Measurements from ENCODE around the gene SLF2.
A peak's percentile ranks its signal among the peaks of the same experiment; 100 is the strongest.

Gene SLF2, protein sequence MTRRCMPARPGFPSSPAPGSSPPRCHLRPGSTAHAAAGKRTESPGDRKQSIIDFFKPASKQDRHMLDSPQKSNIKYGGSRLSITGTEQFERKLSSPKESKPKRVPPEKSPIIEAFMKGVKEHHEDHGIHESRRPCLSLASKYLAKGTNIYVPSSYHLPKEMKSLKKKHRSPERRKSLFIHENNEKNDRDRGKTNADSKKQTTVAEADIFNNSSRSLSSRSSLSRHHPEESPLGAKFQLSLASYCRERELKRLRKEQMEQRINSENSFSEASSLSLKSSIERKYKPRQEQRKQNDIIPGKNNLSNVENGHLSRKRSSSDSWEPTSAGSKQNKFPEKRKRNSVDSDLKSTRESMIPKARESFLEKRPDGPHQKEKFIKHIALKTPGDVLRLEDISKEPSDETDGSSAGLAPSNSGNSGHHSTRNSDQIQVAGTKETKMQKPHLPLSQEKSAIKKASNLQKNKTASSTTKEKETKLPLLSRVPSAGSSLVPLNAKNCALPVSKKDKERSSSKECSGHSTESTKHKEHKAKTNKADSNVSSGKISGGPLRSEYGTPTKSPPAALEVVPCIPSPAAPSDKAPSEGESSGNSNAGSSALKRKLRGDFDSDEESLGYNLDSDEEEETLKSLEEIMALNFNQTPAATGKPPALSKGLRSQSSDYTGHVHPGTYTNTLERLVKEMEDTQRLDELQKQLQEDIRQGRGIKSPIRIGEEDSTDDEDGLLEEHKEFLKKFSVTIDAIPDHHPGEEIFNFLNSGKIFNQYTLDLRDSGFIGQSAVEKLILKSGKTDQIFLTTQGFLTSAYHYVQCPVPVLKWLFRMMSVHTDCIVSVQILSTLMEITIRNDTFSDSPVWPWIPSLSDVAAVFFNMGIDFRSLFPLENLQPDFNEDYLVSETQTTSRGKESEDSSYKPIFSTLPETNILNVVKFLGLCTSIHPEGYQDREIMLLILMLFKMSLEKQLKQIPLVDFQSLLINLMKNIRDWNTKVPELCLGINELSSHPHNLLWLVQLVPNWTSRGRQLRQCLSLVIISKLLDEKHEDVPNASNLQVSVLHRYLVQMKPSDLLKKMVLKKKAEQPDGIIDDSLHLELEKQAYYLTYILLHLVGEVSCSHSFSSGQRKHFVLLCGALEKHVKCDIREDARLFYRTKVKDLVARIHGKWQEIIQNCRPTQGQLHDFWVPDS

DNA sequence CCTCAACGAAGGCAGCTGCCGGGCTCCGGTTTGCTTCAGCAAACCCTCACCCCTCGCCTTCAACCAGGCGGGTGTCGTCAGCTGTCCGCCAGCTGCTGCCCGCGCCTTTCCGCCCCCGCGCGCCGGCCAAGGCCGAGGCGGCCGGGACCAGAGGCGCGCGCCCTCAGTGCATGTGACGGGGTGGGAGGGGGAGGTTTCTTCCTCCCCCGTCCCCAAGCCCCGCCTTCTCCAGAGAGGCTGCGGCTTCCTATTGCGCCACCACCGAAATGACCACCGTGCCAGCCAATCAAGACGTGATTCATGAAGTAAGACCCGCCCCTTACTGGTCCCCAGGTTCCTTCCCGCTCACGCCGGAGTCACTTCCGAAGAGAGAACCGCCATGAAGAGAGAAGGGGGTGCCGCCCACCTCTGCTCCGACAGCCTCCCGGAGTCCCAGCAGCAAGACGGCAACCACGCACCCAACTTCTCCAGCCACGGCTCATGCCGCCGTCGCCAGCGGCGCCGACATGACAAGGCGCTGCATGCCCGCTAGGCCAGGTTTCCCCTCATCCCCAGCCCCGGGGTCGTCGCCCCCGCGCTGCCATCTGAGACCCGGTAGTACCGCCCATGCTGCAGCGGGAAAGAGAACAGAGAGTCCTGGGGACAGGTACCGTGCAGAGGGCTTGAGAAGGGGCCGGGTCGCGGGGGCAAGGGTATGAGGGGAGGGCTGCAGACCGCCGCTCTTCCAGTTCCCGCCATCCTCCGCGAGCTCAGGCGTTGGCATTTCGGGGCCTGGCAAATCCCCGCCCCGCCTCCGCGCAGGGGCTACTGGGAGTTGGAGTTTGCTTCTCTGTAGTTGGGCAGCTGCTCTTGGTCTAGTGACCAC lies at the start of gene SLF2:
TSS of gene SLF2 (plus strand) at position 359 of the 865 bp plus-strand sequence. CDS start at position 507, 148 bp downstream.
- DNase-seq, result peak; percentile 91

DNA sequence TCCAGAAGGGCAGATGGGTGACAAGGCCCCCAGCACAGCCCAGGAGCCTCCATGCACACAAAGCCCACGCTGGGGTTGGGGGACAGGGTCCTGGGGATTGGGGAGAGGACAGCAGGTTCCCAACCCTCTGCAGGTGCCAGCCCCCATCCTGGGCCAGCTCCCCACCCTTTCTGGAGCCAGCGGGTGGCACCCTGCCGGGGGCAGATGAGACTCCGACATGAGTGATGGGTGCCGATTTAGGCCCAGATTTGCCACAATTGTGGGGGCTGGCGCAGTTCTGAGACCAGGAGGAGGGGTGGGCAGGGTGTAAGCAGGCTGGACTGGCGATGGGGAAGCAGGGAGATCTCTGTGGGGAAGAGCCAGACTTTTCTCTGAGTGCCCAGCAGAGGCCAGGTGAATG lies 49.3 kb upstream of the SLF2 start:
- DNase-seq, result no peak

DNA sequence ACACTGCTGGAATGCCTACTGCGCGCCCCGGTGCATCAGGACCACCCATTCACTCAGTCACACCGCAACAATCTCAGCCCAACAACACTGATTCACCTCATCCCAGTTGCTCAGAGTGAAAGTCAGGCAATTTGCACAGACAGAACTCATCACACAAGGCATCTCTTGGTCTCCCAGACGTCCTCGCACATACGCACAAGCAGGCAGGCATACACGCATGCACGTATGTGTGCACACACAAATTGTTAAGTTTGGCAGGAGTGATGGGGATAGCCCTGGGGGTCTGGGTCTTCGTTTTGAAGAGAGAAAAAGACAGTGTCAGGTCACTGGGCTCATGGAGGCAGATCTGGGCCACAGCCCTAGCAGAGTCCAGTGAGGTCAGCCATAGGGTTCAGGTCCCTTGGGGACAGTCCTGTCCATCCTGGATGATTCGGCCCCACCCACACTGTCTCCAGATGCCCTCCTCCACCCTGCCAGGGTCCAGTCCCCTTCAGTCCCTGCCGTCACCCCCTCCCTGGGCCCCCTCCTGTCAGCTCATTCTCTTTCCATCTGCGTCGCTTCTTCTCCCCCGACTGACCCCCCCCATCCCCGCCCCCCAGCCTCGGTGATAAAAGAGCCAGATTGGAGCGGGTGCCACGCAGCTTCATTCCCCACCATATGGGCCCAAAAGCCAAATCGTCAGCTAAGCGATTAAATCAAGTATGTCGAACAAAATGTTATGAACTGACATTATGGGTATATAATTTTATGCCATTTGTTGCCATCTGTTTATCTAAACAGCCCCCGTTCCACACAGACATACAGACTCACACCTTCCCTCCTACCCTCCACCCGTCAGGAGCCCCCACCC lies 48.5 kb upstream of the SLF2 start:
- no peak for DNase-seq

DNA sequence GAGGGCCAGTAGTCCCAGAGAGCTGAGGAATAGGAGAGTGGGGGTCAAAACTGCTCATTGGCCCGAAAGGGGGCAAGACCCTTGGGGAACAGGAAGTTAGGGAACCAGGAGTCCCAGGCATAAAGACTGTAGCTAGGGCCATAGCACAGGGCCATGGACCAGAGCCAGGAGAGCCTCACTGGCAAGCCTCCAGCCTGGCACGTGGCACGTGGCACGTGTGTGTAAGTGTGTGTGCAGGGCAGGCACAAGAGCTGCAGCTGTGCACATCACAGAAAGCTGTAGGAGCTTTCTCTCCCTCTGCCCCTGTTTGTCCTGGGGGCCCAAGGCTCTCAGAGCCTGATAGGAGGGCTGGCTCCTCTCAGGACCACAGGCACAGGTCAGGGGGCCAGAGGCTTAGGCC lies 47.8 kb upstream of the SLF2 start:
- DNase-seq, result peak; percentile 6

DNA sequence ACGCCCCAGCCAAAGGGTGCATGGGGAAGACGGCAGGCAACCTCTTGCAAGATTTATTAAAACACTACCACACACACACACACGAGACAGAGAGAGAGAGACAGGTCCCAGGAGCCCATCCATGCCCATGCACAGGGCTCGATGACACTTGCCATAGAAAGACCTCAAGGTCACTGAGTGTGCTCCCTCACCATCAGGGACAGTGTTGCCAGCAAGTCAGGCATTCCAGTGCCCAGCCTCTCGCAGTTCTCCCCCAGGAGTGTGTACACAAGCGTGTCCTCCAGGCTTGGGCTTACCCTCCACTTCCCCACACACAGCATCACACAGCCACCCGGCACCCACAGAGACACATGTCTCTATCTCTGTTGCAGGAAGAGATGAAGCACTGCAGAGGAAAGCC lies 46.8 kb upstream of the SLF2 start:
- no peak for DNase-seq

DNA sequence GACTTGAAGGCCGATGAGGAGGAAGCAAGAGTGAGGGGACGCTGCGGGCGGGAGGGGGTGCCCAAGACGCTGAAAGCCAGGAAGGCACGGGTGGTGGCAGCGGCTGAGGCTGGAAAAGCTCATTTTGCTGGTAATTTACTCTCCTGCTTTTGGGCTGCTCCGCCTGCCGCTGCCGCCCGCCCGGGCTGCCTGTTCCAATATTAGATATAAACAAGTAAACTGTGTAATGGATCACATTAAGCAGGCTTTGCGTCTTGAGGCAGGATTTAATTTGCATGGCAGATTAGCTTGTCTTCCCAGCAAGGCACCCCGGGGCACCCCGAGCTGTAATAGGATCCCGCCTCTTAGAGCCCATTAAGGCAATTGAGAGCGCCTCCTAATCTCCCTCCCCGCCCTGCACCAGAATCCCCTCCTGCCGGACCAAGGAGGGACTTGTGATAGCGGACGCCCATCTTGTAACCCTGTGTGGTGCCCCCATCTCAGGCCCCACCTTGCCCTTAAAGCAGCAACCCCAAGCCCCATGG lies 46.1 kb upstream of the SLF2 start:
- no peak for DNase-seq

DNA sequence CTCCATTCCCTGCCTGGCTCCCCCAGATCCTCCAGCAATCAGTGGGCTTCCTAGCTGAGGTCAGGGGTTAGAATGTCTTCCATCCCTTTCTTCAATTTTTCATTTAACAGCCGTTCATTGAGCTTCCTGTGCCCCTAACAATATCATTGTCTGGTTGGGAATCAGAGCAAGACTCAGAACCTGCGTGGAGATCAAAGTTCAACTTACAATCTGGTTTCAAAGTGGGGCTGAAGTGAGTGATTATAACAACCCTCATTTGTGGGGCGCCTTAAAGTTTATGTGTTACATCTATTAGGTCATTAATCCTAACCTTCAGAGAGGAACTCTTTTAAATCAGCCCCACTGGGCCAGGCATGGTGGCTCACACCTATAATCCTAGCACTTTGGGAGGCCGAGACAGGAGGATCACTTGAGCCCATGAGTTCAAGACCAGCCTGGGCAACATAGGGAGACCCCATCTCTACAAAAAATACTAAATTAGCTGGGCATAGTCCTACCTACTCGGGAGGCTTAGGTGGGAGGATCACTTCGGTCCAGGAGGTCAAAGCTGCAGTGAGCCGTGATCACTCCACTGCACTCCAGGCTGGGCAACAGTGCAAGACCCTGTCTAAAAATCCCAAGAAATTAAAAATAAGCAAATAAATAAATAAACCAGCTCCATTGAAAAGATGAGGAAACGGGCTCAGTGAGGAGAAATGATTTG lies 45.4 kb upstream of the SLF2 start:
- DNase-seq, result no peak

DNA sequence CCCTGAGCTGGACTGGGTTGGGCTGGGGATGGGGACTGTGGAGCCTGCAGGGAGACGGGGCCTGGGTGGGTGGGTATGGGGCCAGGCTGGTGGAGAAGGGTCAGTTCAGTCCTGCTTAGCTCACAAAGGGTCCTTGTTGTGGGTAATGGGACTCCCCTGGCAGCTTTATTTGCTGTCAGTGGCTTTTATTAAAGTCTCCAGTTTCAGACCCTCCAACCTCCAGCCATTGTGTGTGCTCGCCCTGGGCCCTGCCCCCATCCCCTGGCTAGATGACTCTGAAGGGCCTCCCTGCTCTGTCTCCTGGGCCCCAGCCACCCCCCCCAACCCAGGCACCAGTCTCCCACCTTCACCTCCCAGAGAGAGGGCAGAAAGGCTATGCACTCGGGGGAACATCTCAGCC lies 44.4 kb upstream of the SLF2 start:
- no peak for DNase-seq

DNA sequence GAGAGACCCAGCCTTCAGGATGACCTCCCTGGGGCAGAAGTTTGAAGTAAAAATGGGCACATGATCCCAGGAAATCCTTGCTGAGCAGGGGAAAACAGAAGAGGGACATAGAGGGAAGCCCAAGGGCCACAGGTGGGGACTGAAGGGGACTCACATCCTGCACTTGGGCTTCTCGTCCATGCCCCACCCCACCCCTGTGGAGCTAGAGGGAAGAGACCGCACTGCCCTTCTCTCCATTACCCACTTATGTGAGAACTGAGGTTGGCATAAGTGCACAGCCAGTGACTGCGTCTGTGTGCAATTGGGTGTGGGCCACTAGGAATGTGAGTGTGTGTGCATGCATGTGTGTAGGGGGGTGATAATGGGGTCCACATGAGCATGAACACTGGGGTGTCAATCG lies 43.4 kb upstream of the SLF2 start:
- DNase-seq, result no peak

DNA sequence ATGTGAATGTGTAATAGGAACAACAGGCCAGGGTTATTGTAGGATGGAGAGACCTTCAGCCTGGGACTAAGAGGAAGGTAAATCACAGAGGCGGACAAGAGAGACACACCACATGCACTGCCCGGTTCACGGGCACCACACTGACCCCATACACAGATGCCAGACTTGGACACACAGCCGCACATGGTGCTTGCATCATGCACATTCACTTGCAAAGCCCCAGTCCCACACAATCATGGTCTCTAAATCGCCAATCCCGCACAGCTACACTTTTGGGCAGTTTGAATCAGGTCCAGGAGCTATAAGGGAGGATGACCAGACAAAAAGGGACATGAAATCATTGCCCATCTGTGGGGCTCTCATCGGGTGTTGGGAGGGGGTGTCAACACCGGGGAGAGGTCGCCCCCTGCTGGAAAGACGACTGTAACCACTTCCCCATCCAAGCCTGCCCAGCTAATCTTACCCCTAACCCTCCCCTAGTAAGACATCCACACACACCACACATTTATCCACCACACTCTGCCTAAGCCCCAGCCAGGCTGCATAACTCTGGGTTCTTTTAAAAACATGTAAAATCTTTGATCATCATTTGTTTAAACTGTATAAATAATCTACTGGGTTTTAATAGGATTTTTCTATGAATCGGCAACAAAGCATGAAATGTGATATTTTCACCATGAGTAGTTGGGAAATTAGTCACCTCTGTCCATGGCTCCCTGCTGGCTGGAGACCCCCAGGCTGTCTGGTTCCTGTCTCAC lies 40.5 kb upstream of the SLF2 start:
- DNase-seq, result peak; percentile 9

DNA sequence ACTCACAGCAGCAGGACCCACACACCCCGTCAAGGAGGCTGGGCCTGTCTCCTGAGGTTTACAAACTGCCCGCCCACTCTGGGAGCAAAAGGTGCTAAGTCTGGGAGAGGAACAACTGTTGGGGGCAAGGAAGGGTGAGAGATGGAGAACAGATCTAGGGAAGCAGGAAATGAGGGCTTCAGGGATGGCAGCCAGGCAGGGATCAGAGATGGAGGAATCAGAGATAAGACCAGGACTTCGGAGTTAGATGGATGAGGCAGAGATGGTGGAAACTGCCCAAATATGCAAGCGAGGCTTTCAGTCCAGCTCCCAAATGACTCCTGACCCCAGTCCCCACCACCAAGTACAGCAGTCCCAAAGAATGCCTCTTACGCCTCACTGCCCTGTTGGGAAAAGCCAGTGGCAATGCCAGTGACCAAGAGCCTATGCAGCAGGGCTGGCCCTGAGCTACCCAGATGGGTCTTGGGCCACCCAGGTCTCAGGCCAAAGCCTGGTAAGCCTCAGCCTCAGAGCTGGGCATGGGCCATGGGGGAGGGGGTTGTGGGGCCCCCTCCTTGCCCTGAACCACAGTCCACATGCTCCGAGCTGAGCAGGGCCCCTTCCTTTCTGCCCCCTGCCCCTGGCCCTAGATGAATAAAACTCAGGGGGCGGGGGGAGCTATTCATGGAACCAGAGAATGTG lies 39.5 kb upstream of the SLF2 start:
- no peak for DNase-seq

DNA sequence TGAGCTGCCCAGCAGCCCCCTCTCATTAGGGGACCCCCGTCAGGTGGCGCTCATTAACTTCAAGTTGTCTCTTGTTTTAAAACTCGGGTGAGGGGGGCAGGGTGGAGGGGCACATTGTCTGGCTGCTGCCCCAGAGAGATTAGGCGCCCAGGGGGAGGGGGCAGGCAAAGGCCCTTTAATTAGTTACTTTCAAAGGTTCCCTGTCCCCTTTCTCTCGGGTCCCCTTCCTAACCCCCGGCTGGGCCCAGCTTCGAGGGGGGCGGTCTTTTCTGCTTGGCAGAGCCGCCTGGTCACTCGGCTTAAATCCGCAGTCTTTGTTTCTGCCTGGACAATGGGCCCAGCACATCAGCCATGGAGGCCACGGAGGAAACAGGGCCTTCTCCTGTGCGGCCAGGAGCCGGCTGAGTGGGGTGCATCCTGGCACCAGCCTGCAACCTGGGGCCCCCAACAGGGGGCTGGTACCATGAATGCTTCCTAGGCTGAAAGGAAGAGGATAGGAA lies 38.9 kb upstream of the SLF2 start:
- no peak for DNase-seq

DNA sequence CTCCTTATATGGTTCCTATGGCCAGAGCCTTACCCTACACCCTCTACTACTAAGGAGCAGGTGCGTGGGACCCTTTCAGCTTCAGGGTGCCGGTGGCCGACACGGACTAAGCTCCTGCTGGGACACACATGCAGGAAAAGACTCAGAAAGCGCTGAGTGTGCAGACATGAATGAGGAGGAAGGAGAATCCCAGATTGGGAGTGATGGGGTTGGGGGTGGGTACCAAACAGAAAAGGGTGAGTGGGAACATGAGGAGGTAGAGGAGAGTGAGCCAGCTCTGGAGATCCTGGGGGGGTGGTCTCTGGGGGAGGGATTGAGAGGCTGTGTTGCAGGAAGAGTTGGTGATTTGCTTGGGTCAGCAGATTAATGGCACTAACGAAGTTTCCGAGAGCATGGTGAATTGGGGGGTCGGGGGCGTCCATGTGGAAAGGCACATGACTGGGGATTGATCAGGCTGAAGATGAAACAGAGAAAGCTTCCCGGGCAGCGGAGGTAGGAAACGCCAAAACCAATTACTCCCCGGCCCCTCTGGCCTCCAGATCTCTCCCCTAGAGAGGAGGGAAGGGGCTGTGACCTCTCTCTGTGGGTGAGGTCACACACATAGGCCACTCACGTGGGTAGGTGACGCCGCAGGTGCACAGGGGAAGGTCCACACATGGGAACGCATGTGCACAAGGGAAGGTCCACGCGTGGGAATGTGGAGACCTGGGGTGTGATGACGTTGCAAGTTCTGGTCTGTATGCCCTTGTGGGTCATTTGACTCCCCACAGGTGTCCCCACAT lies 37.9 kb upstream of the SLF2 start:
- DNase-seq, result no peak

DNA sequence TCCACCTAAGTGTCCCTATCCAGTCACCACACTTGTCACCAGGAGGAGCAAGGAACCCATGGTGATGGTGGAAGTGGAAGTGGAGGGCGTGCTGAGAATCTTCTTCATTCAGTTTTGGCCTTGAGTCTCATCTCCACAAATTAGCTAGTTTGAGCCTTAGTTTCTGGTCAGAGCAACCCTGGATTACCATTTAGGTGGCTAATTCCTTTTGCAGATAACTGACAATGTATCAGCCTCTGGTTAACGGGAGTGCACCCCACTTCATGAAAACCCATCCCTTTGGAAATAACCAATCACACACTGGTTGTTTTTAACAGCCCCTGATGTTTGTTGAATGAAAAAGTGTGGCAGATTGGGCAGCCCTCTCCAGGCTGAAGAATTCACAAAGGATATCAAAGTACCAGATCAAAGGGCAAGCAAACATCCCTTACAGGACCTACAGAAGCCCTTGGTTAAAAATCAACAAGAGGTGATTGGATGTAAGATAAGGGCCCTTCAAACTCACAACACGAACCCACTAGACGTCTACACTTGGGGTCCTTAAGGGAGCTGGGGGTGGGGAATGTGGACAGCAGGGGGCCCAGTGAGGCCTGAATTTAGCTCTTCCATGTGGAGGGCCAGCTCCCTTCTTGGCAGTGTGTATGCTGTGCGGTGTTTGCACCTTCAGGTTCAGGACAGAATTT lies 37.1 kb upstream of the SLF2 start:
- no peak for DNase-seq

DNA sequence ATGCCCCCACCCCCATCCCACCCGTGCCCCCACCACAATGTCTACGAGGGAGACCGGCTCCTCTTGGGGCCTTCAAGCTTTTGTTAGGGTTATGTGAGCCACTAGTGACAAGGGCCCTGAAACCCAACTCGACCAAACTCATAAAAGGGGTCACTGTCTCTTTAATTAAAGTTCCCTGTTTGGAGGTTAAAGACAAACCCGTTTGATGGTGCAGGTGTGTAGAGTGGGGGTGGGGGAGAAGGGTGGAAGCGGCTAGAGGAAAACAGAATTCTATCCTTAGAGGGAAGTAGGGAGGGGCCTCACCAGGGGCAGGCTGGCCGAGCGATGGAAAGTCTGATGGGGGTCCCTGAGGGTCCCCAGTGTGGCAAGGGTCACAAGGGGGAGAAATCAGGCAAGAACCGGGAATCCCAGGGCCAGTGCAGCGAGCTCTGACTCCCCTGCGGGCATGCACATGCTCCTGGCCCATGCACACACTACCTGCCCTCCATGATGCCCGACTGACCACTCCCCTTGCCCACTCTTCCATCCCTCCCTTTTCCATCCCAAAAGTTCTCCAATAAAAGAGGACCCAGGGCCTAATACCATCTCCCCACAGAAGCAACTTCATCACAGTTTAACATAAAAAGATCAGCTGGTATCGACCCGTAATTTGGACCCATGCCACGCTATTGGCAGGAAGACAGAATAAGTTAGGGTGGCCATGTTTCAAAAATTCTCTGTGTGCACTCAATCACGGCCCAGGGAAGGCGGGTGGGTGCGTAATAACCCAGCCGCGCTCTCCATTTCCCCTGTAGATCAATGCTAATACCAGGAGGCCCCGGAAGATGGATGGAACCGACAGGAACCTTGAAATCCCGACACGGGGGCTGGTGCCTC lies 35.9 kb upstream of the SLF2 start:
- no peak for DNase-seq

DNA sequence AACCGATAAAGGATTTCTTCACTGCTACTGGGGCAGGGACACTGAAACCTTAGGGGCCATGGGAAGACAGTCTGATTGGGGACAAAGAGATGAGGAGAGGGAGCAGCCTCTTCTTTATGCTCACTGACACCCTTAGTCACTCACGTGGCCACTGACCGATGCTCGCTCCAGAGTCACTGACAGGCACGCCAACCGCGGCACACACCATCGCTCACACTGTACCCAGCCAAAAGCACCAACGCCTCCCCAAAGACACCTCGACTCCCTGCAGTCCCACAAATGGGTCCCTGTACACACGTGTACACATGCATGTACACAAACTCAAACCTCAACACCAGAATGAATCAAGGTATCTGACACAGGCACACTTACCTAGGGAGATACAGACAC lies 35.3 kb upstream of the SLF2 start:
- no peak for DNase-seq
